GM12892 (cell line): Measurements from ENCODE around the gene RAB44.

Experiments
- DNase-seq: peaks from one replicate; pipeline ENCODE4 v3.0.0; 2011; ENCODE audit not compliant: insufficient read length
- FAIRE-seq: peaks from 2 replicates; lab custom pipeline; 2011; peaks lifted over from hg19 to GRCh38; lab: Jason Lieb, UNC
- POLR2A ChIP-seq: IDR thresholded peaks from 2 replicates; pipeline ENCODE4 v1.6.1; 2011; ENCODE audit warnings: low read depth, low read length, control low read depth
- POLR2AphosphoS5 ChIP-seq: IDR thresholded peaks from 2 replicates; pipeline ENCODE4 v1.6.1; 2011; ENCODE audit warnings: low read depth, low read length, control low read depth
- TAF1 ChIP-seq: IDR thresholded peaks from 2 replicates; pipeline ENCODE4 v1.6.1; 2011; ENCODE audit warnings: low read depth, mild to moderate bottlenecking, control low read depth, low read length, borderline replicate concordance

Gene RAB44

DNA sequence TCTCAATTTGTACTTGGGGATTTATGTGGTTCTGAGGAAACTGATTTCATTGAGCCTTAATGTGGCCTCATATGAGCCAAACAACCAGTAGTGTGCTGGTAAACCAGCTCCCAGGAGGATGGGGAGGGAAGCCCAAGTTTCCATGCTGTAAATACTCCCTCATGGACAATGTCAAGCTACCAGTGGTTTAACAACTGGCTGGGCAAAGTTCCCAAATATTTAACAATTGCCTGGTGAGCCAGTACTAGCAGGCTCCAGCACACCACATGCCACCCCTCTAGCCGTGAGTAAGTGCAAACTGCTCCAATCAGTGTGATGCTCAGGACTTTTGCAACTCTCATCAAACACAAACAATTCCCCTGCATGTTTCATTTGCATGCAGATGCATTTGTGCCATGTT lies 38.4 kb upstream of the RAB44 start:
- FAIRE-seq (no peak), DNase-seq (no peak)
- TF ChIP-seq POLR2A = no peak
- no peak for TF ChIP-seq POLR2AphosphoS5
- TF ChIP-seq TAF1 = no peak

- FAIRE-seq = no peak
- TF ChIP-seq POLR2A = no peak
- TF ChIP-seq TAF1 = no peak
- no peak for TF ChIP-seq POLR2AphosphoS5
Measured at GRCh38 chr6:36660771-36661471, 36.7 kb upstream of the RAB44 start.

GRCh38 chr6:36662380-36662779 lies 35.2 kb upstream of the RAB44 start:
- DNase-seq (no peak), FAIRE-seq (no peak)
- TF ChIP-seq POLR2AphosphoS5 = no peak
- no peak for TF ChIP-seq POLR2A
- TF ChIP-seq TAF1 = no peak

More at GRCh38 chr6:36660771-36661471, 36.7 kb upstream of the RAB44 start:
- no peak for DNase-seq

DNA sequence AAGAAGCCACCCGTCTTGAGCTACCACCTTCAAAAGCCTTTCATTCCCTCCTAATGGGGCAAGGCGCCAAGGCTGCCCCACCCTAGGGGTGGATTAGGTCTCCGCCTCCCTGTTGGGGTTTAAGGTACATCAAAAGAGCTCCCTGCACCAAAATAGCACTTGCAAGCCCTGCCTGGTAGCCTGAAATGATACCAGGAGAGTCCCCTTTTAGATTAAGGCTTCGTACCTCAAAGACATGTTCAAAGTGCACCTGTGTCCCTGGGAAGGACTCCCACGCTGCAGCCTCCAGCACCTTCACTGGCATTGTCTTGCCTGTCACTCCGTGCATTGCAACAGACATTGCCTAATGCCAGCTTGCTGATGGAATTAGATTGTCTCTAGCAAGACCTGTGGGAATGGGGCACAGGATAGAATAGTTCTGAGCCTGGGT lies 34.8 kb upstream of the RAB44 start:
- no peak for TF ChIP-seq POLR2A
- TF ChIP-seq POLR2AphosphoS5 = no peak
- TF ChIP-seq TAF1 = no peak
- no peak for DNase-seq
- no peak for FAIRE-seq

- TF ChIP-seq POLR2A (no peak), TAF1 (no peak), POLR2AphosphoS5 (no peak)
- no peak for FAIRE-seq
- no peak for DNase-seq
Measured at GRCh38 chr6:36663504-36664446, 33.9 kb upstream of the RAB44 start.

GRCh38 chr6:36665180-36665579 lies 32.4 kb upstream of the RAB44 start:
- FAIRE-seq = no peak
- no peak for TF ChIP-seq POLR2AphosphoS5
- no peak for TF ChIP-seq TAF1
- no peak for TF ChIP-seq POLR2A
- no peak for DNase-seq

DNA sequence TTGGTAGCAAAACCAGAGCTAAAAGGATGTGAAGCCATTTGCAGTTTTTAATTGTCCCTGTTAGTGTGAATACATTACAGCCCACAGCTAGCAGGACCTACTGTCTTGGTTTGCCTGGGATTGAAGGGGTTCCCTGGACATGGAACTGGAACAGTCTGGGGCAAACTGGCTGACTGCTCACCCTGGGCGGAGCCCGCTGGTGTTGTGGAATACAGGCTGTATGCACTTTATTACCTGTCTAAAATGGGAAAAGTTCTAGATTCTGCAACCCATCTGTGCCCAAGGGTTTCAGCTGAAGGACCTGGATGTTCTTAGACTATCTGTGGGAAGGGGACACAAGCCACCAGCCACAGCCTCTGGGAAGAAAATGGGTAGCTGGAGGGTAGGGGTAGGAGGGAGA lies 31.3 kb upstream of the RAB44 start:
- FAIRE-seq (no peak), DNase-seq (no peak)
- TF ChIP-seq POLR2AphosphoS5 = no peak
- no peak for TF ChIP-seq POLR2A
- TF ChIP-seq TAF1 = no peak

GRCh38 chr6:36666826-36667591 lies 30.6 kb upstream of the RAB44 start:
- FAIRE-seq (peak; percentile 93), DNase-seq (peak; percentile 66)
- peak; percentile 18; the same call in 1 of the 2 replicates for TF ChIP-seq POLR2A
- peak; percentile 39; the same call in 1 of the 2 replicates for TF ChIP-seq TAF1
- no peak for TF ChIP-seq POLR2AphosphoS5

DNA sequence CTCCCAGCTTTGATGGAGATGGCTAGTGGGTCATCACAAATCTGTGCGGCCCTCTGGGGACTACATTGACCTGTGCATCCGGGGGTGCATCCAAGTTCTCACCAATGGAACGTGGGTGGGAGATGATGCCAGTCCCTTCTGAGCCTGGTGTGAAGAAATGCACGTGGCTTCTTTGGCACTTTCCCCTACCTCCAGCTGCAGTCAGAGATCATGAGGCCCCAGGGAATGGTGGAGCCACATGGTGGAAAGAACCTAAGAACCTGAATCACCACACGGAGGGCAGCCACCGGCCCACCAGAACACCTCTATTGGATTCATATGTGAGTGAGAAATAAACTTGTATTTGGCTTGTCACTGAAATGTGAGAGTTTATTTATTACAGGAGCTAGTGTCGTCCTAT lies 29.0 kb upstream of the RAB44 start:
- TF ChIP-seq TAF1 (no peak), POLR2A (no peak), POLR2AphosphoS5 (no peak)
- DNase-seq (no peak), FAIRE-seq (no peak)

GRCh38 chr6:36669002-36669401 lies 28.6 kb upstream of the RAB44 start:
- FAIRE-seq (no peak), DNase-seq (no peak)
- TF ChIP-seq POLR2AphosphoS5 (no peak), TAF1 (no peak), POLR2A (no peak)

DNA sequence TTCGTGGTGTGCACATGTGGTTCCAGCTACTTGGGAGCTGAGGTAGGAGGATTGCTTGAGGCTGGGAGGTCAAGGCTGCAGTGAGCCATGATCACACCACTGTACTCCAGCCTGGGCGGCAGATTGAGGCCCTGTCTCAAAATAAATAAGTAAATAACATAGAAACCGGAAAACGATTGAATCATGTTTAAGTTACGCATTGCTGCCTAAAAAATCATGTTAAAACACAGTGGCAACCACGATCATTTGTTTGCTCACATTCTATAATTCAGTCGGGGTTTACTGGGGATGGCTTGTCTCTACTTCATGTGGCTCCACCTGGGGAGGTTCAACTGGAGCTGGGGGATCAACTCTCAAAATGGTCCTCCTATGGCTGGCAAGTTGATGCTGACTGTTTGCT lies 27.4 kb upstream of the RAB44 start:
- no peak for FAIRE-seq

More for the DNA sequence above, 27.4 kb upstream of the RAB44 start:
- DNase-seq = no peak
- TF ChIP-seq POLR2AphosphoS5 = no peak
- no peak for TF ChIP-seq TAF1
- no peak for TF ChIP-seq POLR2A
